K562 (cell line): Measurements from ENCODE around the gene ZAP70. TPM values are rescaled to one million over a fixed set of nuclear protein-coding genes. Genes with fewer than 3 reads are reported as not detected.

Source experiments
- ATAC-seq: fragments of 200-7000 bp; cut with Tn5 transposase; 3 replicates; pipeline ENCODE4 v1.9.1; 2020; ENCODE audit warnings: moderate library complexity
- BruUV-seq: library from RNA; stranded (reverse); fragments of 400-500 nt; replicated peaks from 2 replicates; lab custom pipeline; 2021; lab: Mats Ljungman, UMichigan
- CTCF ChIA-PET: fragments of 300-600 bp; formaldehyde crosslinking; extraction: SDS; loops from one replicate; lab custom pipeline; 2021; ENCODE audit warnings: low intra/inter-chr PET ratio; lab: Yijun Ruan, JAX
- POLR2A ChIA-PET: fragments of 300-600, 350-650 bp; sonication (Branson Sonifier 250); formaldehyde crosslinking; extraction: SDS; loops from one replicate; lab custom pipeline; 2021; ENCODE audit warnings: antibody characterized with exemption, inconsistent platforms; lab: Yijun Ruan, JAX
- DNase-seq, 4 experiments: peaks; one replicate each; pipeline versions ENCODE4 v3.0.0 to v3.0.0-alpha.2; 2011 to 2018; ENCODE audit warnings: low spot score in 3 of 4, mixed read lengths in 3 of 4; ENCODE audit errors: extremely low read depth in 1 of 4
- FAIRE-seq: peaks from 2 replicates; lab custom pipeline; 2011; peaks lifted over from hg19 to GRCh38; lab: Jason Lieb, UNC
- H2AFZ ChIP-seq: 2 replicates; pipeline ENCODE4 v1.6.0; 2011; ENCODE audit warnings: low read depth, low read length, control low read depth, inconsistent platforms
- H3K27ac ChIP-seq: fragments of 200-600 bp; 3 replicates; pipeline ENCODE4 v1.8.0; 2011; ENCODE audit warnings: low read depth, mild to moderate bottlenecking, control low read depth, inconsistent platforms, low read length, moderate library complexity, mixed read lengths; ENCODE audit errors: extremely low read depth
- H3K27me3 ChIP-seq, 2 experiments: fragments of 300-600 bp in 1 of 2; 2 replicates in 1 of 2; 3 replicates in 1 of 2; pipeline versions ENCODE4 v1.6.0 to v1.8.0; 2011; ENCODE audit warnings: inconsistent platforms in 2 of 2, low read length in 2 of 2, mild to moderate bottlenecking in 1 of 2, mixed read lengths in 1 of 2, moderate library complexity in 1 of 2; ENCODE audit not compliant: control insufficient read depth in 2 of 2, insufficient read depth in 2 of 2
- H3K36me3 ChIP-seq: fragments of 300-600 bp; 3 replicates; pipeline ENCODE4 v1.8.0; 2011; ENCODE audit warnings: mild to moderate bottlenecking, low read length, inconsistent platforms; ENCODE audit not compliant: control insufficient read depth, insufficient read depth
- H3K4me1 ChIP-seq, 2 experiments: fragments of 200-600 bp in 1 of 2; replicated peaks in 1 of 2; 2 replicates in 1 of 2; 3 replicates in 1 of 2; pipeline versions ENCODE4 v1.5.1 to v1.8.0; 2011; ENCODE audit warnings: inconsistent platforms in 2 of 2, low read length in 2 of 2, mild to moderate bottlenecking in 1 of 2, mixed read lengths in 1 of 2, moderate library complexity in 1 of 2; ENCODE audit not compliant: control insufficient read depth in 2 of 2, insufficient read depth in 2 of 2
- H3K4me2 ChIP-seq: 2 replicates; pipeline ENCODE4 v1.6.1; 2011; ENCODE audit warnings: low read length, control low read depth, inconsistent platforms, mixed read lengths; ENCODE audit not compliant: insufficient read depth
- H3K4me3 ChIP-seq: fragments of 200-600 bp; sonication (generic), shearing (Covaris generic); 2 replicates; pipeline ENCODE4 v1.5.1; 2016; ENCODE audit warnings: control low read depth, inconsistent platforms
- H3K79me2 ChIP-seq: fragments of 200-600 bp; 3 replicates; pipeline ENCODE4 v1.8.0; 2011; ENCODE audit warnings: low read length, inconsistent platforms; ENCODE audit not compliant: control insufficient read depth, insufficient read depth
- H3K9ac ChIP-seq, 2 experiments: 2 replicates each; pipeline versions ENCODE4 v1.6.0 to v1.6.1; 2011; ENCODE audit warnings: low read depth in 2 of 2, low read length in 2 of 2, control low read depth in 1 of 2, inconsistent platforms in 1 of 2, mild to moderate bottlenecking in 1 of 2, mixed read lengths in 1 of 2; ENCODE audit not compliant: insufficient read depth in 1 of 2
- H3K9me1 ChIP-seq: one replicate; pipeline ENCODE4 v1.6.0; 2011; ENCODE audit warnings: inconsistent platforms, mild to moderate bottlenecking, low read length, moderate library complexity; ENCODE audit not compliant: control insufficient read depth, insufficient read depth
- H3K9me3 ChIP-seq: replicated peaks from 2 replicates; pipeline ENCODE4 v1.5.1; 2011; ENCODE audit warnings: low read depth, low read length, inconsistent platforms; ENCODE audit not compliant: control insufficient read depth, insufficient read depth
- H4K20me1 ChIP-seq: replicated peaks from 2 replicates; pipeline ENCODE4 v1.6.1; 2011; ENCODE audit warnings: low read length, inconsistent platforms, mixed read lengths; ENCODE audit not compliant: control insufficient read depth, insufficient read depth
- ADNP ChIP-seq: fragments of 200-800 bp; sonication (Bioruptor generic); IDR thresholded peaks from 2 replicates; pipeline ENCODE4 v1.6.1; 2016; ENCODE audit warnings: missing genetic modification characterization, missing compliant biosample characterization
- BCOR ChIP-seq: fragments of 450-650 bp; IDR thresholded peaks from 2 replicates; pipeline ENCODE4 v1.6.1; 2016
- CHD1 ChIP-seq: fragments of 200-600 bp; sonication (generic); IDR thresholded peaks from one replicate; pipeline ENCODE4 v1.6.1; 2012; ENCODE audit warnings: mild to moderate bottlenecking, moderate library complexity, low read length, inconsistent platforms
- HDAC6 ChIP-seq: IDR thresholded peaks from 2 replicates; pipeline ENCODE4 v1.6.1; 2012; ENCODE audit warnings: low read depth, mild to moderate bottlenecking, control low read depth, inconsistent platforms, low read length, moderate library complexity
- MEIS2 ChIP-seq: fragments of 450-650 bp; IDR thresholded peaks from 2 replicates; pipeline ENCODE4 v1.6.1; 2014; ENCODE audit warnings: mild to moderate bottlenecking; ENCODE audit not compliant: partially characterized antibody
- RBM25 ChIP-seq: fragments of 200-400 bp; formaldehyde crosslinking; IDR thresholded peaks from 2 replicates; pipeline ENCODE4 v1.6.1; 2018; ENCODE audit warnings: low read length, low read depth, moderate library complexity; ENCODE audit not compliant: severe bottlenecking
- SIN3A ChIP-seq, 2 experiments: fragments of 150-350 bp in 1 of 2; IDR thresholded peaks; 2 replicates each; pipeline ENCODE4 v1.6.1; 2011 to 2016; ENCODE audit warnings: borderline replicate concordance in 2 of 2, low read depth in 2 of 2, low read length in 2 of 2, mild to moderate bottlenecking in 2 of 2, moderate library complexity in 2 of 2; ENCODE audit not compliant: control insufficient read depth in 1 of 2
- SIX5 ChIP-seq, 2 experiments: IDR thresholded peaks; 2 replicates each; pipeline ENCODE4 v1.6.1; 2011; ENCODE audit warnings: low read length in 2 of 2, borderline replicate concordance in 1 of 2, low read depth in 1 of 2, mild to moderate bottlenecking in 1 of 2, moderate library complexity in 1 of 2; ENCODE audit not compliant: insufficient read depth in 1 of 2
- SMC3 ChIP-seq: conservative IDR thresholded peaks from 2 replicates; pipeline ENCODE4 v1.6.1; 2011; ENCODE audit warnings: low read depth, low read length, improper control_type of control experiment; ENCODE audit not compliant: insufficient read depth
- SRSF1 ChIP-seq: fragments of 200-400 bp; formaldehyde crosslinking; IDR thresholded peaks from 2 replicates; pipeline ENCODE4 v1.6.1; 2017; ENCODE audit warnings: mild to moderate bottlenecking, low read depth, low read length, moderate library complexity
- ZNF12 ChIP-seq: sonication (generic); formaldehyde crosslinking; IDR thresholded peaks from 2 replicates; pipeline ENCODE4 v1.4.0; 2020; ENCODE audit warnings: mild to moderate bottlenecking, missing genetic modification reagents
- WGBS: fragments of 100-300 bp; shearing (Covaris generic); methylation state at CpG from one replicate; pipeline ENCODE4 v1.1.6; 2016; ENCODE audit warnings: low coverage, mixed read lengths; ENCODE audit not compliant: insufficient coverage; ENCODE audit errors: missing lambda C conversion rate; 5-methylcytosine and 5-hydroxymethylcytosine counted together
- in situ Hi-C: fragments of 300-500 bp; cut with MboI; formaldehyde crosslinking; loops from 4 replicates; pipeline ENCODE4 v1.15.0; 2018; ENCODE audit warnings: inconsistent platforms, mixed read lengths
- intact Hi-C: fragments of 100-400 bp; cut with micrococcal nuclease; formaldehyde crosslinking; loops from 2 replicates; pipeline ENCODE4 v1.14.2; 2022
- polyA plus RNA-seq, 8 experiments: library from polyadenylated mRNA; depleted of rRNA in 4 of 8; stranded (reverse) in 5 of 8; unstranded in 3 of 8; fragments of >200 nt; fragmentation: Nextera tagmentation in 2 of 8; fragmentation: Illumina TruSeq in 1 of 8; extraction: Ambion mirVana in 2 of 8; extraction: Trizol in 1 of 8; gene quantifications; 2 replicates each; pipeline versions ENCODE4 v1.2.1 to v1.2.3, GENCODE V29; 2011 to 2014; ENCODE audit warnings: inconsistent platforms in 1 of 8, missing spikeins in 1 of 8
- total RNA-seq, 7 experiments: library from RNA; depleted of rRNA in 6 of 7; stranded (reverse); fragments of >200 nt in 6 of 7; fragmentation: Illumina TruSeq in 2 of 7; extraction: Trizol in 2 of 7; gene quantifications; 2 replicates each; pipeline versions ENCODE4 v1.2.1 to v1.2.3, GENCODE V29; 2011 to 2021; ENCODE audit warnings: low replicate concordance in 1 of 7
- TF ChIP-seq, protein P1 (sequence below), 3 experiments: IDR thresholded peaks in 2 of 3; conservative IDR thresholded peaks in 1 of 3; 2 replicates each; pipeline ENCODE4 v1.5.1; 2011 to 2012; ENCODE audit warnings: low read length in 3 of 3, mild to moderate bottlenecking in 3 of 3, control low read depth in 2 of 3, improper control_type of control experiment in 1 of 3, inconsistent platforms in 1 of 3, low read depth in 1 of 3, mixed read lengths in 1 of 3, moderate library complexity in 1 of 3; ENCODE audit not compliant: insufficient read depth in 2 of 3
- TF ChIP-seq, protein P2 (sequence below): fragments of 450-650 bp; formaldehyde crosslinking; IDR thresholded peaks from 2 replicates; pipeline ENCODE4 v1.4.0; 2020; ENCODE audit warnings: mild to moderate bottlenecking, moderate library complexity

The ZAP70 gene
- total and polyA plus RNA-seq, 9 of the 15 experiments (the other 6 are each of a cell fraction or from before 2014, with no cell fraction given), result 0.06 to 0.80 (median 0.21) TPM; not detected in 1

DNA sequence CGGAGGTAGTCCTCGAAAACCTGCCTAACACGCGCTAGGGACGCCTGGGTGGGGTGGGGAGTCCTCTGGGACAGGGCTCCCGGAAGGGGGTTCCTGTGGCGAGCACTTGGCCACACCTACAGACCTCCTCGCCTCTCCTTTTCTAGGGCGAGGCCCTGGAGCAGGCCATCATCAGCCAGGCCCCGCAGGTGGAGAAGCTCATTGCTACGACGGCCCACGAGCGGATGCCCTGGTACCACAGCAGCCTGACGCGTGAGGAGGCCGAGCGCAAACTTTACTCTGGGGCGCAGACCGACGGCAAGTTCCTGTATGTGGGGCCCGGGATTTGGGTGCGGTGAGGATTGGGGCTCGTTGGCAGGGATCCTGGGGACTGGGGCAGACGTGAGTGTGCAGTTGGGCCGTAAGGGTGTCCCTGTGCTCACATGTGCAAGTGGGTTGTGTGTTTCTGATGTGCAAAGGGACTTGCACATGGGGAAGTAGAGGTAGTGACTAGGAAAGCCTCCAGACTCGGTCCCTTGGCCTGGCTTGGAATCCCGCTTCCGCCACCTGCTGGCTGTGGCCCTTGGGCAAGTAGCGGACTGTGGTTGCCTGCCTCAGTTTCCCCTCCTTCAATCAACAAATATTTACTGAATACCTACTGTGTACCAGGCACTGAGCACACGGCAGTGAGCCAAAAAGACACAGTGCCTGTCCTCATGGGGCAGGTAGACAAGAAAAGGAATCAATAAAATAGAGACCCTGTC lies 11.7 kb downstream of the ZAP70 start (continued):
- TF ChIP-seq, protein P1, sequence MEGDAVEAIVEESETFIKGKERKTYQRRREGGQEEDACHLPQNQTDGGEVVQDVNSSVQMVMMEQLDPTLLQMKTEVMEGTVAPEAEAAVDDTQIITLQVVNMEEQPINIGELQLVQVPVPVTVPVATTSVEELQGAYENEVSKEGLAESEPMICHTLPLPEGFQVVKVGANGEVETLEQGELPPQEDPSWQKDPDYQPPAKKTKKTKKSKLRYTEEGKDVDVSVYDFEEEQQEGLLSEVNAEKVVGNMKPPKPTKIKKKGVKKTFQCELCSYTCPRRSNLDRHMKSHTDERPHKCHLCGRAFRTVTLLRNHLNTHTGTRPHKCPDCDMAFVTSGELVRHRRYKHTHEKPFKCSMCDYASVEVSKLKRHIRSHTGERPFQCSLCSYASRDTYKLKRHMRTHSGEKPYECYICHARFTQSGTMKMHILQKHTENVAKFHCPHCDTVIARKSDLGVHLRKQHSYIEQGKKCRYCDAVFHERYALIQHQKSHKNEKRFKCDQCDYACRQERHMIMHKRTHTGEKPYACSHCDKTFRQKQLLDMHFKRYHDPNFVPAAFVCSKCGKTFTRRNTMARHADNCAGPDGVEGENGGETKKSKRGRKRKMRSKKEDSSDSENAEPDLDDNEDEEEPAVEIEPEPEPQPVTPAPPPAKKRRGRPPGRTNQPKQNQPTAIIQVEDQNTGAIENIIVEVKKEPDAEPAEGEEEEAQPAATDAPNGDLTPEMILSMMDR (IDR thresholded peaks at IDR 0.05 in 2 of 3, conservative IDR thresholded peaks at IDR 0.05 in 1 of 3; ENCODE audit: insufficient read depth in 2 of 3, low read depth in 1 of 3, low read length in 3 of 3), result peak in 1 of 3 experiments; percentile 8; a peak in 1 of 6 replicates
- TF ChIP-seq HDAC6, result no peak

DNA sequence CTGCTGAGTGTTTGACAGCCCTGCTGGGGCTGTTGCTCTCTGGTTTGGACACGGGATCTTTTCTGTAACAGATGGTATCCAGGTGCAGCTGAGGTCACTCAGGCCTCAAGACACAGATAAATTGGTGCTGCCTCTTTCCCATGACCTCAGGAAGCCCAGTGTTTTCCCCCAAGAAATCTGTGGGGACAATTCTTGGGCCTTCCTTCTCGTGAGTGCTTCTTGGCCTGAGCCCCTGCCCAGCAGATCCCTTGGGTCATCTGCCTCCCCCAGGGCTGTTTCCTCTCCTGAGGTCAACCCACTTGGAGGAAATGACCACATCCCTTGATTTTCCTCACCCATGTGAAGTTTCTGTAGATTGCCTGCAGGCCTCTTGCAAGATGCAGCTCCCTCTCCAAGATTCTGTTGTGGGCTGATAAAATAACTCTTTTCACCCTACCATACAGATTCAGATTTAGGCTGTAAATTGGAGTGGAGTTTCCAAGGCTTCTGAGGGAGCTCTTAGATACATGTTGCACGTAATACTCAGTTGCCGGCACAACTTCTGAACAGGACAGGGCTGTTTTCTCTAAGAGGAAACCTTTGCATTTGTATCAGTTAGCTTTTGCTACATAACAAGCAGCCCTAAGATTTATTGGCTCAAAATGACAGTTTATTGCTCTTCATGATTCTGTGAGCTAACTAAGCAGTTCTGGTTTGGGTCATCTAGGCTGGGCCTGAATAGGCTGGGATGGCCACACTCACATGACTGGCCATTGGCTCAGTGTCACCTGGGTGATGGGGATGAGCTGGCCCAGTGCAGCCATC lies 13.1 kb downstream of the ZAP70 start:
- peaks cover 0 to 17% of the 10 kb centered on the region in 2 experiments; a peak in 1 of 5 replicates for H3K4me1 ChIP-seq
- no peak overlapping the region for H3K27ac ChIP-seq
- ChIA-PET POLR2A (interaction anchor here (0.6 kb wide), 1 partner anchor 797 kb away, joined by 3 read pairs; no protein-coding TSS in a partner anchor), CTCF (no interaction called here)
- DNase-seq, result no peak
- no peak overlapping the region for H2AFZ ChIP-seq
- H3K9me1 ChIP-seq, result no peaks in the 10 kb centered on the region
- no peak overlapping the region for H3K9ac ChIP-seq
- FAIRE-seq, result no peak
- peaks cover 0 to 39% of the 10 kb centered on the region in 2 experiments; a peak in 2 of 5 replicates for H3K27me3 ChIP-seq
- ATAC-seq, result no peak
- no TSS peak for BruUV-seq
- WGBS, result 11% methylated on average over 4 of the region's 4 CpGs
- in situ Hi-C loops (no loop called here), intact Hi-C loops (no loop called here)
- no peaks in the 10 kb centered on the region for H4K20me1 ChIP-seq
- H3K36me3 ChIP-seq, result no peaks in the 10 kb centered on the region
- H3K9me3 ChIP-seq, result no peaks in the 10 kb centered on the region
- no peak overlapping the region for H3K4me2 ChIP-seq
- H3K79me2 ChIP-seq, result no peaks in the 10 kb centered on the region
- H3K4me3 ChIP-seq, result no peak overlapping the region
- TF ChIP-seq SIX5 (IDR thresholded peaks at IDR 0.05; ENCODE audit: borderline replicate concordance in 1 of 2, insufficient read depth in 1 of 2, low read depth in 1 of 2, low read length in 2 of 2) (no peak), SRSF1 (no peak), ZNF12 (CRISPR knock-in tag) (peak; percentile 96), MEIS2 (peak; percentile 62), SMC3 (no peak), SIN3A (IDR thresholded peaks at IDR 0.05; ENCODE audit: borderline replicate concordance in 2 of 2, control insufficient read depth in 1 of 2, low read depth in 2 of 2, low read length in 2 of 2) (no peak), BCOR (peak; percentile 58), CHD1 (no peak), RBM25 (peak; percentile 71), ADNP (tag) (peak; percentile 43; the same call in 1 of the 2 replicates)
- TF ChIP-seq, protein P2, sequence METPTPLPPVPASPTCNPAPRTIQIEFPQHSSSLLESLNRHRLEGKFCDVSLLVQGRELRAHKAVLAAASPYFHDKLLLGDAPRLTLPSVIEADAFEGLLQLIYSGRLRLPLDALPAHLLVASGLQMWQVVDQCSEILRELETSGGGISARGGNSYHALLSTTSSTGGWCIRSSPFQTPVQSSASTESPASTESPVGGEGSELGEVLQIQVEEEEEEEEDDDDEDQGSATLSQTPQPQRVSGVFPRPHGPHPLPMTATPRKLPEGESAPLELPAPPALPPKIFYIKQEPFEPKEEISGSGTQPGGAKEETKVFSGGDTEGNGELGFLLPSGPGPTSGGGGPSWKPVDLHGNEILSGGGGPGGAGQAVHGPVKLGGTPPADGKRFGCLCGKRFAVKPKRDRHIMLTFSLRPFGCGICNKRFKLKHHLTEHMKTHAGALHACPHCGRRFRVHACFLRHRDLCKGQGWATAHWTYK, result no peak
